PC-3 (cell line): ENCODE data around the gene NR2C2.

ENCODE experiments used
- EZH2 ChIP-seq: fragments of 300-600 bp; sonication (generic); IDR thresholded peaks from one replicate; pipeline ENCODE4 v1.6.1; 2017; ENCODE audit warnings: antibody characterized with exemption, mild to moderate bottlenecking, low read length; ENCODE audit not compliant: unreplicated experiment
- EZH2phosphoT487 ChIP-seq: fragments of 300-600 bp; sonication (generic); IDR thresholded peaks from 2 replicates; pipeline ENCODE4 v1.6.1; 2018; ENCODE audit warnings: mild to moderate bottlenecking, antibody characterized with exemption, low read length, borderline replicate concordance
- TF ChIP-seq, protein P1 (sequence below): fragments of 300-600 bp; sonication (generic); conservative IDR thresholded peaks from 2 replicates; pipeline ENCODE4 v1.5.1; 2017; ENCODE audit warnings: antibody characterized with exemption, low read depth, mild to moderate bottlenecking, low read length

DNA sequence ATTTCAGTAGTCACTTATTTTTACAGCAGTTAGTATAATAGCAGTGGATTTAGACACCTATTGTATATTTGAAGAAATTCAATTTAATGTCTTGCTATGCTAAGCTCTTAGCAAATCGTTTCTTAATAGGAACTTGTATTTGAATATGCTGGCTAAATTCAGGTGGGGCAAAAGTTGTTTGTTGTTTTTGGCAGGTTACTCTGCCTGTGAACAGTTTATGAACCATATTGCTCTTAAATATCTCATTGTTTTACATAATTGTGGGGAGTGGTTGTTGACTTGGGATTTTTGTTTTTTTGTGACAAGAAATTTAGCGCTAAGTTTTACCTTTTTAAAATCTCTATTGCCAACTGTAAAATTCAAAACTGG, 43.4 kb downstream of the NR2C2 start:
- TF ChIP-seq, protein P1, sequence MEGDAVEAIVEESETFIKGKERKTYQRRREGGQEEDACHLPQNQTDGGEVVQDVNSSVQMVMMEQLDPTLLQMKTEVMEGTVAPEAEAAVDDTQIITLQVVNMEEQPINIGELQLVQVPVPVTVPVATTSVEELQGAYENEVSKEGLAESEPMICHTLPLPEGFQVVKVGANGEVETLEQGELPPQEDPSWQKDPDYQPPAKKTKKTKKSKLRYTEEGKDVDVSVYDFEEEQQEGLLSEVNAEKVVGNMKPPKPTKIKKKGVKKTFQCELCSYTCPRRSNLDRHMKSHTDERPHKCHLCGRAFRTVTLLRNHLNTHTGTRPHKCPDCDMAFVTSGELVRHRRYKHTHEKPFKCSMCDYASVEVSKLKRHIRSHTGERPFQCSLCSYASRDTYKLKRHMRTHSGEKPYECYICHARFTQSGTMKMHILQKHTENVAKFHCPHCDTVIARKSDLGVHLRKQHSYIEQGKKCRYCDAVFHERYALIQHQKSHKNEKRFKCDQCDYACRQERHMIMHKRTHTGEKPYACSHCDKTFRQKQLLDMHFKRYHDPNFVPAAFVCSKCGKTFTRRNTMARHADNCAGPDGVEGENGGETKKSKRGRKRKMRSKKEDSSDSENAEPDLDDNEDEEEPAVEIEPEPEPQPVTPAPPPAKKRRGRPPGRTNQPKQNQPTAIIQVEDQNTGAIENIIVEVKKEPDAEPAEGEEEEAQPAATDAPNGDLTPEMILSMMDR: no peak
- TF ChIP-seq EZH2: no peak
- TF ChIP-seq EZH2phosphoT487: no peak
